A673 (cell line): ENCODE measurements around the gene DNM2. TPM values are rescaled to one million over a fixed set of nuclear protein-coding genes. Genes with fewer than 3 reads are reported as not detected.

Experiments used
- BruUV-seq: library from RNA; stranded (reverse); fragments of 400-500 nt; replicated peaks from 2 replicates; lab custom pipeline; 2021; lab: Mats Ljungman, UMichigan
- CTCF ChIA-PET: fragments of 300-600 bp; sonication (Branson Sonifier 250); formaldehyde crosslinking; loops from one replicate; lab custom pipeline; 2022; ENCODE audit warnings: antibody characterized with exemption; lab: Charles Lee
- POLR2A ChIA-PET: fragments of 300-600 bp; sonication (Branson Sonifier 250); formaldehyde crosslinking; loops from one replicate; lab custom pipeline; 2022; ENCODE audit warnings: antibody characterized with exemption; ENCODE audit not compliant: low non-redundant PET; lab: Charles Lee
- DNase-seq: peaks from one replicate; pipeline ENCODE4 v3.0.0-alpha.2; 2015; ENCODE audit warnings: low spot score
- H3K27ac ChIP-seq: fragments of 200-600 bp; sonication (generic); 2 replicates; pipeline ENCODE4 v1.5.1; 2016; ENCODE audit warnings: mixed run types, low read depth, mild to moderate bottlenecking, mixed read lengths, antibody characterized with exemption, low read length; ENCODE audit not compliant: poor library complexity, severe bottlenecking
- H3K27me3 ChIP-seq: fragments of 200-600 bp; sonication (generic); replicated peaks from 2 replicates; pipeline ENCODE4 v1.6.1; 2017; ENCODE audit warnings: mixed run types, low read depth, mild to moderate bottlenecking, mixed read lengths, antibody characterized with exemption, low read length; ENCODE audit not compliant: insufficient read depth, poor library complexity
- H3K36me3 ChIP-seq: fragments of 200-600 bp; sonication (generic); 2 replicates; pipeline ENCODE4 v1.6.1; 2016; ENCODE audit warnings: mixed run types, mild to moderate bottlenecking, mixed read lengths, antibody characterized with exemption, low read length; ENCODE audit not compliant: insufficient read depth, poor library complexity, severe bottlenecking
- H3K4me1 ChIP-seq: fragments of 200-600 bp; sonication (generic); 2 replicates; pipeline ENCODE4 v1.6.1; 2017; ENCODE audit warnings: mixed run types, mild to moderate bottlenecking, mixed read lengths, antibody characterized with exemption, low read length; ENCODE audit not compliant: insufficient read depth, poor library complexity, severe bottlenecking
- H3K4me3 ChIP-seq: fragments of 200-600 bp; sonication (generic); 2 replicates; pipeline ENCODE4 v1.5.1; 2016; ENCODE audit warnings: low read depth, mixed run types, mild to moderate bottlenecking, mixed read lengths, low read length; ENCODE audit not compliant: poor library complexity, severe bottlenecking
- H3K9me3 ChIP-seq: fragments of 200-600 bp; sonication (generic); 2 replicates; pipeline ENCODE4 v1.6.1; 2016; ENCODE audit warnings: mixed run types, low read depth, mild to moderate bottlenecking, mixed read lengths, antibody characterized with exemption, low read length; ENCODE audit not compliant: poor library complexity, severe bottlenecking
- CTCF ChIP-seq: fragments of 300-800, 200-600 bp; sonication (generic); conservative IDR thresholded peaks from 2 replicates; pipeline ENCODE4 v1.5.1; 2017; ENCODE audit warnings: low read depth, mild to moderate bottlenecking, antibody characterized with exemption, low read length, moderate library complexity, mixed read lengths
- EZH2 ChIP-seq: fragments of 200-600 bp; sonication (generic); IDR thresholded peaks from 2 replicates; pipeline ENCODE4 v1.6.1; 2017; ENCODE audit warnings: borderline replicate concordance, low read depth, mild to moderate bottlenecking, mixed read lengths, antibody characterized with exemption, low read length; ENCODE audit not compliant: poor library complexity, severe bottlenecking
- intact Hi-C: fragments of 100-400 bp; cut with micrococcal nuclease; formaldehyde crosslinking; loops from one replicate; pipeline ENCODE4 v1.10.0; 2022; ENCODE audit not compliant: unreplicated experiment
- total RNA-seq: library from RNA; stranded (reverse); gene quantifications from 2 replicates; pipeline ENCODE4 v1.2.3, GENCODE V29; 2021

Gene DNM2
- total RNA-seq, 1 experiment from 2014 or later: 143 TPM

GRCh38 chr19:10718205-10719196, 622 bp downstream of the DNM2 start:
- TF ChIP-seq CTCF: no peak
- no peak for TF ChIP-seq EZH2
- peaks cover 4% of the 10 kb centered on the region for H3K4me1 ChIP-seq
- DNase-seq: peak; percentile 61
- H3K27me3 ChIP-seq: no peaks in the 10 kb centered on the region
- H3K27ac ChIP-seq: peak overlapping the region; percentile 85
- intact Hi-C loops: loop anchor here (5.0 kb wide), 2 partner anchors 39 to 119 kb away; partner anchors contain the start of gene TMED1
- POLR2A ChIA-PET: interaction anchor here (0.7 kb wide), 1 partner anchor 224 kb away, joined by 3 read pairs; no protein-coding TSS in a partner anchor
- CTCF ChIA-PET: interaction anchor here (0.5 to 3.0 kb wide), 14 partner anchors 17 to 352 kb away, joined by 3 to 46 read pairs (median 4); partner anchors contain the start of genes CARM1, QTRT1 and TMED1
- no peaks in the 10 kb centered on the region for H3K9me3 ChIP-seq
- peak overlapping the region; percentile 95 for H3K4me3 ChIP-seq
- H3K36me3 ChIP-seq: peaks cover under 1% of the 10 kb centered on the region
- no TSS peak for BruUV-seq

GRCh38 chr19:10719466-10719961, 1.6 kb downstream of the DNM2 start:
- TSS peak; percentile 23 for BruUV-seq
- TF ChIP-seq EZH2 (no peak), CTCF (no peak)

GRCh38 chr19:10720607-10721125, 2.8 kb downstream of the DNM2 start:
- no peak for TF ChIP-seq EZH2
- TF ChIP-seq CTCF: no peak
- Histone ChIP-seq H3K4me3 (no peak overlapping the region), H3K27ac (no peak overlapping the region), H3K4me1 (peaks cover 10% of the 10 kb centered on the region), H3K36me3 (no peaks in the 10 kb centered on the region), H3K27me3 (no peaks in the 10 kb centered on the region), H3K9me3 (no peaks in the 10 kb centered on the region)
- DNase-seq: no peak
- CTCF ChIA-PET: no interaction called here
- intact Hi-C loops: no loop called here
- BruUV-seq: no TSS peak
- POLR2A ChIA-PET: no interaction called here

More at GRCh38 chr19:10719466-10719961, 1.6 kb downstream of the DNM2 start:
- Histone ChIP-seq H3K4me1 (peaks cover 7% of the 10 kb centered on the region), H3K36me3 (no peaks in the 10 kb centered on the region), H3K27me3 (no peaks in the 10 kb centered on the region), H3K27ac (peak overlapping the region; percentile 85), H3K4me3 (peak overlapping the region; percentile 95), H3K9me3 (no peaks in the 10 kb centered on the region)
- CTCF ChIA-PET: interaction anchor here (0.9 to 3.0 kb wide), 2 partner anchors 9 to 146 kb away, joined by 5 to 46 read pairs; no protein-coding TSS in a partner anchor
- DNase-seq: no peak
- POLR2A ChIA-PET: no interaction called here
- intact Hi-C loops: loop anchor here (5.0 kb wide), 2 partner anchors 38 to 118 kb away; partner anchors contain the start of gene TMED1
